ENCODE measurements around the gene TMEM150B.
"Not testable (repeated sequence)": the region's sequence is repeated elsewhere in the genome, so short reads cannot be mapped to it uniquely, and the experiment has no call there.

The TMEM150B gene

GRCh38 chr19:55336101-55336500 lies 11.0 kb upstream of the TMEM150B start:
- no peak overlapping the region for H3K4me3 ChIP-seq
- H3K36me3 ChIP-seq (ENCODE audit: insufficient read depth, low read length), result no peaks in the 10 kb centered on the region
- no peak for DNase-seq (ENCODE audit: low read depth, low spot score)
- no peaks in the 10 kb centered on the region for H3K9me3 ChIP-seq (ENCODE audit: low read depth, low read length)
- no peak overlapping the region for H3K27ac ChIP-seq
- H3K9ac ChIP-seq (ENCODE audit: insufficient read length), result no peak overlapping the region
- TF ChIP-seq FOXP2 (optimal IDR thresholded peaks at IDR 0.05; ENCODE audit: control extremely low read depth, extremely low read length, insufficient read depth) (no peak), EZH2 (IDR thresholded peaks at IDR 0.05) (no peak), POLR2AphosphoS5 (IDR thresholded peaks at IDR 0.05; ENCODE audit: borderline replicate concordance, low read depth, low read length) (no peak)

GRCh38 chr19:55333870-55334269 lies 8.7 kb upstream of the TMEM150B start:
- Histone ChIP-seq H3K9ac (ENCODE audit: insufficient read length) (no peak overlapping the region), H3K4me3 (no peak overlapping the region), H3K9me3 (ENCODE audit: low read depth, low read length) (no peaks in the 10 kb centered on the region), H3K27ac (no peak overlapping the region), H3K36me3 (ENCODE audit: insufficient read depth, low read length) (no peaks in the 10 kb centered on the region)
- TF ChIP-seq EZH2 (IDR thresholded peaks at IDR 0.05), result no peak
- no peak for TF ChIP-seq FOXP2 (optimal IDR thresholded peaks at IDR 0.05; ENCODE audit: control extremely low read depth, extremely low read length, insufficient read depth)
- no peak for TF ChIP-seq POLR2AphosphoS5 (IDR thresholded peaks at IDR 0.05; ENCODE audit: borderline replicate concordance, low read depth, low read length)
- no peak for DNase-seq (ENCODE audit: low read depth, low spot score)

GRCh38 chr19:55329791-55330190 lies 4.7 kb upstream of the TMEM150B start:
- H3K4me3 ChIP-seq; H3K36me3 ChIP-seq (ENCODE audit: insufficient read depth, low read length); DNase-seq (ENCODE audit: low read depth, low spot score); H3K27ac ChIP-seq; H3K9ac ChIP-seq (ENCODE audit: insufficient read length); H3K9me3 ChIP-seq (ENCODE audit: low read depth, low read length): not testable (repeated sequence)

DNA sequence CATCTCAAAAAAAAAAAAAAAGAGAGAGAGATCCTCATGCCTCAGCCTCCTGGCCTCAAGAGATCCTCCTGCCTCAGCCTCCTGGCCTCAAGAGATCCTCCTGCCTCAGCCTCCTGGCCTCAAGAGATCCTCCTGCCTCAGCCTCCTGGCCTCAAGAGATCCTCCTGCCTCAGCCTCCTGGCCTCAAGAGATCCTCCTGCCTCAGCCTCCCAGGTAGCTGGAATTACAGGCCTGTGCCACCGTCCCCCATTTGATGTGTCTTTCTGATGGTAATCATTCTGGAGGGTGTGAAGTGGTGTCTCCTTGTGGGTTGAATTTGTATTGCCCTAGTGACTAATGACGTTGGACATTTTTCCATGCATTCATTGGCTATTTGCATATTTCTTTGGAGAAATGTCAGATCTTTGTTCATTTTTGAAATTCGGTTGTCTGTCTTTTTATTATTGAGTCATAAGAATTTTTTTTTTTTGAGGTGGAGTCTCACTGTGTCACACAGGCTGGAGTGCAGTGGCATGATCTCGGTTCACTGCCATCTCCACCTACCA lies 3.7 kb upstream of the TMEM150B start:
- H3K9ac ChIP-seq (ENCODE audit: insufficient read length); DNase-seq (ENCODE audit: low read depth, low spot score); H3K9me3 ChIP-seq (ENCODE audit: low read depth, low read length); H3K27ac ChIP-seq; H3K4me3 ChIP-seq; H3K36me3 ChIP-seq (ENCODE audit: insufficient read depth, low read length): not testable (repeated sequence)

DNA sequence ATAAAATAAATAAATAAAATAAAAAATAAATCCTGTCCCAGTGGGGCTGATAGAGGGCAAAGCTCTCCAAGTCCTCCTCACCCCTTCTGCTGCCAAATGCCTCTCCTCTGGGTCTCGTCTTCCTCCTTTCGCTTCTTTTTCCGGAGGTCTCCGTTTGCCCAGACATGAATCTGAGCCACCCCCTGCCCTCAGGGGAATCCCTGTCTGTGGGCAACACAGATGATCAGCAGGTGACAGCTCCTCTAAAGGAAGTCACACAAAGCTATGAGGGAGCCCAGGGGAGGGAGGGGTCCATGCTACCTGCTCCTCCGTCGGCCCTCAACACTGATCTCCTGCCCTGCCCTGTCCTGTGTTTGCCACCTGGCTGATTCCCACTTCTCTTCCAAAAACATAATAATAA lies 479 bp downstream of the TMEM150B start:
- no peak for TF ChIP-seq FOXP2 (optimal IDR thresholded peaks at IDR 0.05; ENCODE audit: control extremely low read depth, extremely low read length, insufficient read depth)
- TF ChIP-seq POLR2AphosphoS5 (IDR thresholded peaks at IDR 0.05; ENCODE audit: borderline replicate concordance, low read depth, low read length), result no peak
- no peak for DNase-seq (ENCODE audit: low read depth, low spot score)
- Histone ChIP-seq H3K36me3 (ENCODE audit: insufficient read depth, low read length) (no peaks in the 10 kb centered on the region), H3K9me3 (ENCODE audit: low read depth, low read length) (no peaks in the 10 kb centered on the region), H3K27ac (no peak overlapping the region), H3K9ac (ENCODE audit: insufficient read length) (no peak overlapping the region), H3K4me3 (no peak overlapping the region)

- Histone ChIP-seq H3K4me3 (no peak overlapping the region), H3K36me3 (ENCODE audit: insufficient read depth, low read length) (no peaks in the 10 kb centered on the region), H3K27ac (no peak overlapping the region), H3K9ac (ENCODE audit: insufficient read length) (no peak overlapping the region), H3K9me3 (ENCODE audit: low read depth, low read length) (no peaks in the 10 kb centered on the region)
- DNase-seq (ENCODE audit: low read depth, low spot score), result no peak
- TF ChIP-seq FOXP2 (optimal IDR thresholded peaks at IDR 0.05; ENCODE audit: control extremely low read depth, extremely low read length, insufficient read depth) (no peak), POLR2AphosphoS5 (IDR thresholded peaks at IDR 0.05; ENCODE audit: borderline replicate concordance, low read depth, low read length) (no peak), EZH2 (IDR thresholded peaks at IDR 0.05) (no peak)
Measured at GRCh38 chr19:55322204-55322885, 2.8 kb downstream of the TMEM150B start.

DNA sequence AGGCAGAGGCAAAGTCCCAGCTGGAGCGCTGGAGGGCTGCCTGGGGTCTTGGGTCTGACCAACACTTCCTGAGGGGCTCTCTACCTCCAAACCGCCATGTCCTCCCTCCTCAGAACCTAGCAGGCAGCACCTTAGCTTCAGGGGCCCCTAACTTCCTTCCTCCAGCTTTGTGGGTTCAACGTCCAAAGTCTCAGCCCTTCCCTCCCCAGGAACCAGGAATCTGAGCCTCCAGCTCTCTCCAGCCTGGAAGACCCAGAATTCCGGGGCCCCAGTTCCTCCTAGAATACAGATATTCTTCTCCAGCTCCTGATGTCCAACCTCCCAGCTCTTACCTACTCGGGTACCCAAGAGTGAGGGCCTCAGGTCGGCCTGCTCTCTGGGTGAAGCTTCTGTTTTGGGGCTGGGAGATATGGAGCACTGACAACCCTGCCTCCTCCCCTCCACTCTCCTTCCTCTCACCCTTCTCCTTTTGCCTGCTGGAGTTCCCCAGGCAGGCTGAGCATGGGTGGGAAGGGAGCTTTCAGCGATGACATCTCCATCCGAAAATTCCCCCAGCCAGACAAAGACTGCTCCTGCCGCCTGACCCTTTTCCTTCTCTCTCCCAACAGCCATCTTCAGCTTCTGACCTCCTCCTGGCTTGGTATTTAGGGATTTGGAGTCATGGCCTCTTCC lies 3.5 kb downstream of the TMEM150B start:
- Histone ChIP-seq H3K9ac (ENCODE audit: insufficient read length) (no peak overlapping the region), H3K9me3 (ENCODE audit: low read depth, low read length) (no peaks in the 10 kb centered on the region), H3K36me3 (ENCODE audit: insufficient read depth, low read length) (no peaks in the 10 kb centered on the region), H3K27ac (no peak overlapping the region), H3K4me3 (no peak overlapping the region)
- TF ChIP-seq POLR2AphosphoS5 (IDR thresholded peaks at IDR 0.05; ENCODE audit: borderline replicate concordance, low read depth, low read length) (no peak), FOXP2 (optimal IDR thresholded peaks at IDR 0.05; ENCODE audit: control extremely low read depth, extremely low read length, insufficient read depth) (no peak), EZH2 (IDR thresholded peaks at IDR 0.05) (no peak)
- DNase-seq (ENCODE audit: low read depth, low spot score), result no peak

- TF ChIP-seq POLR2AphosphoS5 (IDR thresholded peaks at IDR 0.05; ENCODE audit: borderline replicate concordance, low read depth, low read length) (no peak), FOXP2 (optimal IDR thresholded peaks at IDR 0.05; ENCODE audit: control extremely low read depth, extremely low read length, insufficient read depth) (no peak), EZH2 (IDR thresholded peaks at IDR 0.05) (no peak)
- H3K36me3 ChIP-seq (ENCODE audit: insufficient read depth, low read length), result no peaks in the 10 kb centered on the region
- no peaks in the 10 kb centered on the region for H3K9me3 ChIP-seq (ENCODE audit: low read depth, low read length)
- no peak overlapping the region for H3K27ac ChIP-seq
- no peak for DNase-seq (ENCODE audit: low read depth, low spot score)
- H3K9ac ChIP-seq (ENCODE audit: insufficient read length), result no peak overlapping the region
- H3K4me3 ChIP-seq, result no peak overlapping the region
Measured at GRCh38 chr19:55320844-55321419, 4.2 kb downstream of the TMEM150B start.
